GM18909 (cell line): ENCODE data around the gene TBC1D1.

ENCODE experiments used
- ATAC-seq: cut with Tn5 transposase; IDR thresholded peaks from one replicate; pipeline ENCODE4 v1.9.1; 2021; ENCODE audit warnings: mild to moderate bottlenecking; ENCODE audit not compliant: unreplicated experiment, poor library complexity

The TBC1D1 gene

GRCh38 chr4:38132843-38133662 is 242.2 kb downstream of the TBC1D1 start:
- ATAC-seq, result no peak

- no peak for ATAC-seq
These were observed 243.0 kb downstream of the TBC1D1 start for GRCh38 chr4:38133711-38134480.

GRCh38 chr4:38135201-38135600 is 244.3 kb downstream of the TBC1D1 start:
- ATAC-seq, result no peak

GRCh38 chr4:38136604-38137003 is 245.7 kb downstream of the TBC1D1 start:
- no peak for ATAC-seq

- ATAC-seq, result no peak
These were observed 246.2 kb downstream of the TBC1D1 start for GRCh38 chr4:38137080-38137479.

- ATAC-seq, result no peak
These were observed 247.5 kb downstream of the TBC1D1 start for GRCh38 chr4:38138363-38138762.

GRCh38 chr4:38139187-38139586 is 248.3 kb downstream of the TBC1D1 start:
- no peak for ATAC-seq

- no peak for ATAC-seq
These were observed 249.8 kb downstream of the TBC1D1 start for GRCh38 chr4:38140643-38141203.

GRCh38 chr4:38141808-38142500 is 251.1 kb downstream of the TBC1D1 start:
- ATAC-seq, result no peak

- ATAC-seq, result no peak
These were observed 253.1 kb downstream of the TBC1D1 start for GRCh38 chr4:38144031-38144430.

- no peak for ATAC-seq
These were observed 254.3 kb downstream of the TBC1D1 start for GRCh38 chr4:38145033-38145678.

GRCh38 chr4:38145741-38146140 is 254.9 kb downstream of the TBC1D1 start:
- no peak for ATAC-seq

- ATAC-seq, result no peak
These were observed 255.5 kb downstream of the TBC1D1 start for GRCh38 chr4:38146383-38146782.

GRCh38 chr4:38149472-38149996 is 258.6 kb downstream of the TBC1D1 start:
- no peak for ATAC-seq

- no peak for ATAC-seq
These were observed 259.2 kb downstream of the TBC1D1 start for GRCh38 chr4:38149997-38150671.

GRCh38 chr4:38150766-38151165 is 259.9 kb downstream of the TBC1D1 start:
- no peak for ATAC-seq

- ATAC-seq, result no peak
These were observed 261.0 kb downstream of the TBC1D1 start for GRCh38 chr4:38151873-38152272.

- no peak for ATAC-seq
These were observed 261.4 kb downstream of the TBC1D1 start for GRCh38 chr4:38152305-38152704.

- ATAC-seq, result no peak
These were observed 262.0 kb downstream of the TBC1D1 start for GRCh38 chr4:38152721-38153386.
